ENCODE measurements around the gene MELTF.

MELTF gene

DNA sequence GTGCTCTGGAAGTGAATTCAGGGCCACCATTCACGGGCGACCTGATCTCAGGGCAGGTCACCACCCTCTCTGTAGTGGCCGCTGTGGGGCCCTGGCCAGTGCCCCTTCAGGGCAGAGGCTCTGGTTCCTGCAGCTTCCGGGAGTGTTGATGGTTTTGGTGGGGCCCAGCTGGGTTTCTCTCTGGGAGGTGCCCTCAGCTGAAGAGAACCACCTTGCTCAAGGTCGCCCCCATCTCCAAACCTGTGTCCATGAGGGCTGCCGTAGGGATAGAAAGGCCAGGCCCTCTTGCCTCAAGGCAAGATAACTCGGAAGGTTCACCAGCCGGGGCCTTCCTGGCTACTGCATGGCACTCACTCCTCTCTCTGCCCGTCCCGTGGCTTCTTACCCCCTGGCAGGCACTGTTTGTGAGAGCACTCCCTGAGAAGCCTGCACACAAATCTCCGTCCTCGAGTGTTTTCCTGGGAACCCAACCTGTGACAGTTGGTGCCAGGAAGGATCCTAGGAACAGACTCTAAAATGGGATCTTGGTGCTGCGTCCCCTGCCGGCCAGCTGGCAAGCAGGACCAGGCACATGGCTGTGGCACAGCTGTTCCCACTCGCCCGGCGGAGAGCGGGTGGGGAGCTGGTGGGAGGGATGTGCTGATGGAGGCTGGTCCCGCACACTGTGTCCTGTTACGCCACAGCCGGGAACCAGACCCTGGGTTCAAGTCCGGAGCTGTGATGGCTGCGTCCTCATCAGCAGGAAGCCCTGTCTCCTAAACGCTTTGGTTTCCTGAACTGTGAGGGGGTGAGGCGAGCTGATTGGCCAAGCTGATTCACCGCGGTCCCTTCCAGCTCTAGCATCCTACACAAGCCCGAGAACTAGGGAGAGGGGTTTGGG, 37.8 kb downstream of the MELTF start:
- no peak for DNase-seq

- no peak for DNase-seq
Measured at GRCh38 chr3:196990601-196991007, 39.0 kb downstream of the MELTF start.

- no peak for DNase-seq
Measured at GRCh38 chr3:196989721-196990262, 39.8 kb downstream of the MELTF start.

DNA sequence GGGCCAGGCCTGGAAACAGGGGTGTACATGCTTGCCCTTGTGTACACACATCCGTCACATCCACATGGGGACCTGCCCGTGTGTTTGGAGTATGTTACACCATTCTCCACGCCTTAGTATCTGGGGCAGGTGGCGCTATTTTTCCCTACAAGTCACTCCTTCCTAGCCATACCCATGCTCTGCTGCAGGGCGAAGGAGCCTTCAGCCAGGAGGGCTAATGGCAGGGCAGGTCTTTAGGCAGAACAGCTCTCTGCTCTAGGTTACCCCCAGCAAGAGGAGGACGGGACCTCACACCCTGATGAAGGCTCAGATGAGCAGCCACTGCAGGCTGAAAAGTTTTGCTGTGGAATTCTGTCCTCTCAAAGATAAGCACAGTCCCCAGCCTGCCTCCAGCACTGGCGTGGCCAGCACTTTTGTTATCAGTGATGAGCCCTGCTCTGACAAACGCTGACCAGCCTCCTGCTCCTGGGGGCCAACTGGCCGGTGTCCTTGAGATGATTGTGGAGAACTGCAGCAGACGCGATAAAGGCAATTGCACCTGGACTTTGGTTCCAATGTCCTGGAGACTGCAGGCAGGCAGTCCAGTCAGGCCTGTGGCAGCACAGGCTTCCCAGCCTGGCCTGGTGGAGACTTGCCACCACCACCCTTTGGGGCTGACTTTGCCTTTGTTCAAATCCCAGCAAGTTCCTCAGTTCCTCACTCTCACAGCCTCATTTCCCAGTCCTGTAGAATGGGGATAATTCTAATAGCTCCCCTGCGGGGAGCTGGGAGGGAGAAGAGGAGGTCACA, 41.2 kb downstream of the MELTF start:
- no peak for DNase-seq

GRCh38 chr3:196987022-196987421, 42.6 kb downstream of the MELTF start:
- no peak for DNase-seq

DNA sequence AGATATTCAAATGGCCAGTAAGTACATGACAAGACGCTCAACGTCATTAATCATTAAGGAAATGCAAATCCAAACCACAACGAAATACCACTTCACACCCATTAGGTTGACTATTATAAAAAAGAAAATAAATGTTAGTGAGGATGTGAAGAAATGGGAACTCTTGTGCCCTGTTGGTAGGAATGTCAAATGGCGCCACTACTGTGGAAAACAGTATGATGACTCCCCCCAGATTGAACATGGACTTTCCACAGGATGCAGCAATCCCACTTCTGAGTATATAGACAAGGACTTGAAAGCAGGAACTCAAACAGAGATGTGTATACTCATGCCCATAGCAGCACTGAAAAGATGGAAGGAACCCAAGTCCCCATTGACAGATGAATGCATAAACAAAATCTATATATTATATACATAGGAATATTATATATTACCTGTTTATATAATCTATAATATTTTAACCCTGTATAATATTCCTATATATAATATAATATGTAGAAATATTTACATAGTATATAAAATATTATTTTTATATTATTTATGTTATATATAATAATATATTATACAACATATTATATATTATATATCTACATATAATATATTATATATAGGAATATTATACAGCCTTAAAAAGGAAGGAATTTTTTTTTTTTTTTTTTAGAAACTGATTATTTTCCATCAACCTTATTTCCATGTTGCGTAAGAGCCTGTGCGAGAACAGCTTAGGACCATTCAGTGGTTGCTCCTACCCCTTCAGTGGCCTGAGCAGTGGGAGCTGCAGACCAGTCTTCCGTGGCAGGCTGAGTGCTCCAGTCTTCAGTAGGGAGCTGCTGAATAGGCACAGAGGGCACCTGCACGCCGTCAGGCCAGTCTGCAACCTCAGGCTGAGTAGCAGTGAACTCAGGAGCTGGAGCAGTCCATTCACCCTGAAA, 43.4 kb downstream of the MELTF start:
- no peak for DNase-seq

GRCh38 chr3:196985298-196985697, 44.3 kb downstream of the MELTF start:
- DNase-seq: no peak

- no peak for DNase-seq
Measured at GRCh38 chr3:196983186-196983585, 46.4 kb downstream of the MELTF start.

GRCh38 chr3:196981657-196982056, 48.0 kb downstream of the MELTF start:
- DNase-seq: no peak

- DNase-seq: no peak
Measured at GRCh38 chr3:196979545-196979944, 50.1 kb downstream of the MELTF start.

DNA sequence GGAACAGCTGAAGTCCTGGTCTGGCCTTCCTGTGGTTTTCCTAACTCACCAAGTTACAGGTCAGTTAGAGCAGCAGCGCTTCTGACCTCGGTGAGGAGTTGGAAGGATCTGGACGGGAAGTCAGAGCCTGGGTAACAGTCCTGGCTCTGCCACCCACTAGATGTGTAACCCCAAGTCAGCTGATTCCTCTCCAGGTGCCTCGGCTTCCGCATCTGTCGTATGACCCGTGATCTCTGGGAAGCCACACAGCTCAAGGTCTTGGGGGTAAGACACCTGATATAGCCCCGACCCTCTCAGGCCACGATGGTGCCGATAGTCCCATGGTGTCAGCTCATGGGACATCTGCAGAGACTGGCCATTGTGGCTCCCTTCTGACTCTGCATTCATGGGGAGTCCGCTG, 52.7 kb downstream of the MELTF start:
- no peak for DNase-seq

GRCh38 chr3:196975349-196975748, 54.3 kb downstream of the MELTF start:
- DNase-seq: no peak

DNA sequence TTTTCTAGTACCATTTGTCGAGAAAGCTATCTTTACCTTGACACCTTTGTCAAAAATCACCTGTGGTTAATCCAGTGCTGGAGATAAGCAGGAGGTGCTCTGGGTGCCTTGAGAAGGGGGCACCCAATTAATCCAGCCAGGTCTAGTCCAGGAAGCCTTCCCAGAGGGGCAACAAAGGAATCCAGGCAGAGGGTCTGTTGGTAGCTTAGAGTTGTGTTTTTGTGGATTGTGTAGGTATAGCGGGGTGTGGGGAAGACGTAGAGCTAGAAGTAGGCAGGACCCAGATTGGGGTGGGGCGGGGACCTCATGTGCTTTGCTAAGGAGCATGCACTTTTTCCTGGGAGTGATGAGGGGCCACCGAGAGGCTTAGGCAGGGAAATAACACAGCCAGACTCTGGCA, 55.0 kb downstream of the MELTF start:
- no peak for DNase-seq

DNA sequence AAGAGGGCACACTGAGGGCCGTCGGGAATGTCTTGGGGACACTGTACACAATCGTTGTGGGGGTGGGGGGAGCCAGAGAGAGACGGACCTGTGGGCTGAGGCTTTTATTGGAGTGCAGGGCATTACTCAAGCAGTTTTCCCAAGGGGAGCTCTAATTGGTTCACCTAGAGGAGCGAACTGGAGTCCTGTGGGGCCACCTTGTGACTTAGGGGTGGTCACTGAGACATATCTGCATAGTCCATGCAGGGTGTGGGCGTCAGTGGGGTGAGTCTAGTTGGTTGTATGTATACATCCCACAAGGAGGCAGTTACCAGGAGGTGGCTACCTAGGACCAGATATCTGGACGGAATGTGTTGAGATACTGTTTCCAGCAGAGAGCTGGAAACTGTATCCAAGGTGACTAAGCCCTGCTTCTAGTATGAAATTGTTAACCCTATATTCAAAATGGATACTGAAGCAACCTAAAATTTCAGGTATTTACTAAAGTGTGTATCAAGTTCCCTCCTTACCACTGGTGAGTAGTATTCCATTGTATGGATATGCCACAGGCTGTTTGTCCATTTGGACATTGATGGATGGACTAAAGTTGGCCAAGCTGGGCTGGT, 58.4 kb downstream of the MELTF start:
- no peak for DNase-seq

DNA sequence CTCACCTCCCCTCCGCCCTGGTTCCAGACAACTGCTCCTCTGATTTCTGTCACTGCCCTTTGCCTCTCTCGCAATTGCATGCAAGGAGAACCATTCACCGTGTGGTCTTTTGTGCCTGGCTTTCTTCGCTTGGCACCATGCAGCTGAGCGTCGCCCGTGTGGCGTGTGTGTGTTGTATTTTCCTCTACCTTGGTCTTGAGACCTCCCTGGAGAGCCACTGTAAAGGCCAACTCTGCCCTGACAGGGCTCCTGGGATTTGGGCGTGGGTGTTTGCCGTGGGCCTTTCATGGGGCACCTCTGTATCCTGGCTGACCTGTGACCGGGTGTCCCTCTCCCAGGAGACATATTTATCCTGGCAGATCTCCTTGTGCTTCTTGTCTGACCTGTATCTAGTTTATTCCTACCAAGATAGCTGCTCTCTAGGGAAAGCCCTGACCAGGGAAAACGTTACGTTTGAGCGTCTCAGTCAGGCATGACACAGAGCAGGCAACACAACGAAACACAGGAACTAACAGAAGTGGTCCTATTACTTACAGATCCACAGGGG, 59.0 kb downstream of the MELTF start:
- no peak for DNase-seq

DNA sequence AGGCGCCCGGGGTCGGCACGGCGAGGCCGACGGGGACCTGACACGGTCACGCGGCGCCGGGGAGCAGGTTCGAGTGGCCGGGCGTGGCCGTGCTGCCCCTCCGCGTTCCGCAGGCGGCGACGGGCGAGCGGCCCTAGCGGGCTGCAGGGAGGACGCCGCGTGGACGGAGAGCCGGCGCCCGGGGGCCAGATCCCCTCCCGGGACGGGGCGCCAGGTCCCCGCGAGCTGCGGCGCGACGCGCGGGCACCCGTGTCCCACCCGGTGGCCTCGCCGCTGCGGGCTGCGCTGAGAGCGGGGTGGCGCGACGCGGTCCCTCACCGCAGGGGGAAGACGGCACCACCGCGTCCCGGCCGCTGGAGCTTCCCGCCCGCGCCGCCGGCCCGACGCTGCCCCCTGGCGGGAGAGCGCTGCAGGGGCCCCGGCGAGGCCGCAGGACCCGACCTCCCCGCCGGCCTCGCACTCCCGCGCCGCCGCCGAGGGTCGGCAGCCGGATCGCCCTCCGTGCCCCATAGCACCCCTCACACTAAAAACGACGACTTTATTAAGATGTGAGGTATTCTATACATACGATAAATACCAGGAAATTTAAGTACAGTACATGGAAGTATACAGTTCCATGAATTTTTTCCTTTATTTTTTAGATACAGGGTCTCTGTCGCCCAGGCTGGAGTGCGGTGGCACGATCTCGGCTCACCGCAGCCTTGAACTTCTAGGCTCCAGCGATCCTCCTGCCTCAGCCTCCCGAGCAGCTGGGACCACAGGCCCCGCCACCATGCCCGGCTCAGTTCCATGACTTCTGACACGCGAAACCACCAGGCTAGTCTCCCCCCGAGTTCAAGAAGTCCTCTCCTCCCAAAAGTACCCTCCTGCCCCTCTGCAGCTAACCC, 59.7 kb downstream of the MELTF start:
- peak; percentile 72 for DNase-seq

DNA sequence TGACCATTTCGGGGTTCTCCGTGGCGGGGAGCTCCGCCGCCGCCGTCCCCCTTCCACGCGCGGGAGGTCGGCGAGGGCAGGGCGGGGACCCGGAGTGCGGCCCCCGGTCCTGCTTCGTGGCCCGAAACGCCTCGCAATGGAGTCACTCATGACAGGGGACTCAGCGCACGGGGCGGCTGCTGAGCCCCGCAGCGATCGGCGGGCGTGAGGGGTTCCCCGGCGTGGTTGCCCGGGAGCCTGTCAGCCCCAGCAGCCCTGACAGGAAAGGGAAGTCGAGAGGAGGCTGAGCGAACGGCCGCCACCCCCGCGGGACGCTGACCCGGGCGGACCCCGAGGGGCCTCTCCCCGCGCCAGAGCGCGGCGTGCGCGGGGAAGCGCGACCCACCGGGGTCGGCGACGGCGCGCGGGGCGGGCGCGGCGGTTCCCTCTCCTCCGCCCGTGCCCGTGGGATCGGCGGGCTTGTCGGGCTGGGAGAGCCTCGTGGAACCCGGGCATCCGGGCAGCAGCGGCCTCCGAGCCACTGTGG, 60.4 kb downstream of the MELTF start:
- DNase-seq: peak; percentile 28

DNA sequence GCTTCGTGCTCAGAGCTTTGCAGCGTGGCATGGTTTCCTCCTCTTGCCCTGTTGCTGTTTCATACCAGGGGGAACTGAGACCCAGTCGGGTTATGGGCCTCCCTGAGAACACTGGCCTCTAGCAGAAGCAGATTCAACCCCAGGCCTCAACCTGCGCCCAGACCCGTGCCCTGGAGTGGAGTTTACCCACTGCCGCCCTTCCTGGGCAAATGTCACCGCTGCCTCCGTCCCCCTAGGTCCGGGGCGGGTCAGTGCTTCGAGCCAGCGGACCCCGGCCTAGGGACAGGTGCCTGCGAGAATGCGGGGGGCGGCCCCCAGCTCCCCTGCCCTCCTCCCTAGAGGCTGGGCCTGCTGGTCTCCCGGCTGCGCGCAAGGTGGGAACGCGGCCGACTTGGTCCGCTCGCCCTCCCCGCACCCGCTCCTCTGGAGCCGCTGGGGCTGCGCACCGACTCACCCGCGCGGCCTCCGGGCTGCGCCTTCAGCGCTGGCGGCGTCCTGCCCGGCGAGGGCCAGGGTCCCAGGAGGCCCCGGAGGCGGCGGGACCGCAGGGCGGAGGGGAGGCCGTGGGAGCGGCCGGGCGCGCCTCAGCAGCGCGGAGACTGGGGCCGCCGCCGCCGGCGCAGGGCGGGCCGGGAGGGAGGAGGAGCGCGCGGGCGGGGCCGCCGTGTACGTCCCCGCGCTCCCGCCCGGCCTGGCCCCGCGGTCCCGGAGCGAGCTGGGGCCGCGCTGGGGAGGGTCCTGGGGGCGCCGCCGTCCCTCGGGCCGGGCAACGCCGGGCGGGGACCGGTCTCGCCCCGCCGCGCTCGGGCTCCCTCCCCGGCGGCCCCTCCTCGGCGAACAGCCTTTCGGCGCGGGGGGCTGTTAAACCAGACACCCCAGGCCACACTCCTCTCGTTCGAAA, 61.1 kb downstream of the MELTF start, which contains the start of gene PIGZ:
PIGZ (minus strand) TSS at position 601 of the 901 bp plus-strand sequence. CDS start 16,802 bp downstream, outside the sequence.
- peak; percentile 26 for DNase-seq
